ENCODE measurements around the gene ANKMY1.

The ANKMY1 gene

GRCh38 chr2:240579071-240579762, 21.4 kb upstream of the ANKMY1 start:
- TF ChIP-seq, protein P1, sequence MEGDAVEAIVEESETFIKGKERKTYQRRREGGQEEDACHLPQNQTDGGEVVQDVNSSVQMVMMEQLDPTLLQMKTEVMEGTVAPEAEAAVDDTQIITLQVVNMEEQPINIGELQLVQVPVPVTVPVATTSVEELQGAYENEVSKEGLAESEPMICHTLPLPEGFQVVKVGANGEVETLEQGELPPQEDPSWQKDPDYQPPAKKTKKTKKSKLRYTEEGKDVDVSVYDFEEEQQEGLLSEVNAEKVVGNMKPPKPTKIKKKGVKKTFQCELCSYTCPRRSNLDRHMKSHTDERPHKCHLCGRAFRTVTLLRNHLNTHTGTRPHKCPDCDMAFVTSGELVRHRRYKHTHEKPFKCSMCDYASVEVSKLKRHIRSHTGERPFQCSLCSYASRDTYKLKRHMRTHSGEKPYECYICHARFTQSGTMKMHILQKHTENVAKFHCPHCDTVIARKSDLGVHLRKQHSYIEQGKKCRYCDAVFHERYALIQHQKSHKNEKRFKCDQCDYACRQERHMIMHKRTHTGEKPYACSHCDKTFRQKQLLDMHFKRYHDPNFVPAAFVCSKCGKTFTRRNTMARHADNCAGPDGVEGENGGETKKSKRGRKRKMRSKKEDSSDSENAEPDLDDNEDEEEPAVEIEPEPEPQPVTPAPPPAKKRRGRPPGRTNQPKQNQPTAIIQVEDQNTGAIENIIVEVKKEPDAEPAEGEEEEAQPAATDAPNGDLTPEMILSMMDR (IDR thresholded peaks at IDR 0.05; ENCODE audit: low read length, missing control alignments) = no peak
- no peak for DNase-seq (ENCODE audit: low read depth)
- H3K4me3 ChIP-seq (replicated peaks; ENCODE audit: low read depth, low read length) = no peak overlapping the region

DNA sequence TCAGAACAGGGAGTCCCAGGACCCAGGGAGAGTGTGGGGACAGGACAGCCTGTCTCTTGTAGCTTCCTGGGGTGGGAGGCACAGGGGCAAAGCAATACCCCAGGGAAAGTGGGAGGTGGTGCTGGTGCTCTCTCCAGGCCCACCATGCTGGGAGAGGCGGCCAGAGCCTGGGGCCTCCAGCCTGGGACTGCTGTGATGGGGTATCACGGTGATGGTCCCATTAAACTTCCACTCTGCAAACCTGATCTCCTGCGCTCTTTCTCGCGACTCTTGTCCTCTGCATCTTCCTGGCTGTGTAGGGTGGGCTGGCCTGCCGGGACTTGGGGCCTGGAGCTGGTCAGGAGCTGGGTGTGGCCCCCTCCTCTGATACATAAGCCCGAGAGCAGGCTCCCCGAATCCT, 20.7 kb upstream of the ANKMY1 start:
- no peak for DNase-seq (ENCODE audit: low read depth)
- TF ChIP-seq, protein P1 (IDR thresholded peaks at IDR 0.05; ENCODE audit: low read length, missing control alignments) = no peak
- H3K4me3 ChIP-seq (replicated peaks; ENCODE audit: low read depth, low read length) = no peak overlapping the region

GRCh38 chr2:240578110-240578450, 20.3 kb upstream of the ANKMY1 start:
- TF ChIP-seq, protein P1 (IDR thresholded peaks at IDR 0.05; ENCODE audit: low read length, missing control alignments) = no peak

DNA sequence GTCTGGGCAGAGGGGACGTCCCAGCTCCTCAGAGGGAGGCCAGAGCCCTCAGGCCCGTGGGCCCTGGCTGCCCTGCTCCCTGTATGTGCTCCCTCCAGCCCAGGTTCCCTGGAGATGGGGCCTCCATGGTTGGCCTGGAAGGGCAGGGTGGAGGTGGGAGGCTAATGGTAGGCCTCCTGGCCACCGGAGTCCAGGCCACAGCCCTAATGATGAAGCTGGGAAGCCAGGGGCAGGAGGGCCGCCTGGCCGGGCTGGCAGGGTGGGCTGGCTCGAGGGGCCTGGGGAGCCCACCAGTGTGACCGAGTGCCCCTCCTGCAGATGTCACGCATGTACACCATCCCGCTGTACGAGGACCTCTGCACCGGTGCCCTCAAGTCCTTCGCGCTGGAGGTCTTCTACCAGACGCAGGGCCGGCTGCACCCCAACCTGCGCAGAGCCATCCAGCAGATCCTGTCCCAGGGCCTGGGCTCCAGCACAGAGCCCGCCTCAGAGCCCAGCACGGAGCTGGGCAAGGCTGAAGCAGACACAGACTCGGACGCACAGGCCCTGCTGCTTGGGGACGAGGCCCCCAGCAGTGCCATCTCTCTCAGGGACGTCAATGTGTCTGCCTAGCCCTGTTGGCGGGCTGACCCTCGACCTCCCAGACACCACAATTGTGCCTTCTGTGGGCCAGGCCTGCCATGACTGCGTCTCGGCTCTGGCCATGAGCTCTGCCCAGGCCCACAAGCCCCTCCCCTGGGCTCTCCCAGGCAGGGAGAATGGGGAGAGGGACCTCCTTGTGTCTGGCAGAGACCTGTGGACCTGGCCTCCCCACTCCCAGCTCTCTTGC, 19.7 kb upstream of the ANKMY1 start:
- no peak for DNase-seq (ENCODE audit: low read depth)
- H3K4me3 ChIP-seq (replicated peaks; ENCODE audit: low read depth, low read length) = no peak overlapping the region
- TF ChIP-seq, protein P1 (IDR thresholded peaks at IDR 0.05; ENCODE audit: low read length, missing control alignments) = no peak

More at GRCh38 chr2:240578110-240578450, 20.3 kb upstream of the ANKMY1 start:
- H3K4me3 ChIP-seq (replicated peaks; ENCODE audit: low read depth, low read length) = no peak overlapping the region
- DNase-seq (ENCODE audit: low read depth) = no peak

- no peak overlapping the region for H3K4me3 ChIP-seq (replicated peaks; ENCODE audit: low read depth, low read length)
- TF ChIP-seq, protein P1 (IDR thresholded peaks at IDR 0.05; ENCODE audit: low read length, missing control alignments) = no peak
- DNase-seq (ENCODE audit: low read depth) = no peak
Observed at GRCh38 chr2:240576436-240577205, 18.8 kb upstream of the ANKMY1 start.

- TF ChIP-seq, protein P1 (IDR thresholded peaks at IDR 0.05; ENCODE audit: low read length, missing control alignments) = no peak
- H3K4me3 ChIP-seq (replicated peaks; ENCODE audit: low read depth, low read length) = no peak overlapping the region
- no peak for DNase-seq (ENCODE audit: low read depth)
Observed at GRCh38 chr2:240576036-240576435, 18.2 kb upstream of the ANKMY1 start.
